ENCODE data around the gene LCMT1.
"Not testable (repeated sequence)": the region's sequence is repeated elsewhere in the genome, so short reads cannot be mapped to it uniquely, and the experiment has no call there.

Gene LCMT1

DNA sequence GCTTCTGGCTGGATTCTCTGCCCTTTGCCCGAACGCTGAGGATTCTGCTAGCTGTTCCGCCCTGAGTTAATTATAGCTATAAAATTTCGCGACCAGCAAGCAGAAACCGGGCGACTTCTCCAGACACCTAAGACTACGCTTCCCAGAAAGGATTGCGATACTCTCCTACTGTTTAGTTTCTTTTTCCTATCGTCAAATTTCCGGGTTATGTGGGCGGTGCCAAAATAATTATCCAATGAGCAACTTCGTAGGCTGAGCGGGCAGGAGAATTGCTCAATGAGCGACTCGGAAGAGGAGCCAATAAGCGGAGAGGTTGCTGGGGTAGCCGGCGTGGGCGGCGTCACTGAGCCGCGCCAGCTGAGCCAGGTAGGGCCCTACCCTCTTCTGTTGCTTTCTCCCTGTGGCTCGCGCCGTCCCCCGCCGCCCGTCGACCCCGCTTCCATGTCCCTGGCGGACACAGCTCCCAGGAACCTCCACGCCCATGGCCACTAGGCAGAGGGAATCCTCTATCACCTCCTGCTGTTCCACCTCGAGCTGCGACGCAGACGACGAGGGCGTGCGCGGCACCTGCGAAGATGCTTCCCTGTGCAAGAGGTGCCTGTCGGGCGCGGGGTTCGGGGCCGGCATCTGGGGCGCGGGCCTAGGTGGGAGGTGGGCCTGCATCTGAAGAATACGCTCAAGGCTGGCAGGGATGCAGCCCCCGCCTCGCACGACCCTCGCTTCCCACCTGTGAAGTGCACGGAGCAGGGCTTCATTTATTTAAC is at the start of gene LCMT1:
Gene LCMT1, plus strand, starts transcription at position 340 of the 764 bp plus-strand sequence. Its CDS starts 142 bp downstream, at position 482.
- DNase-seq, result peak; percentile 94

DNA sequence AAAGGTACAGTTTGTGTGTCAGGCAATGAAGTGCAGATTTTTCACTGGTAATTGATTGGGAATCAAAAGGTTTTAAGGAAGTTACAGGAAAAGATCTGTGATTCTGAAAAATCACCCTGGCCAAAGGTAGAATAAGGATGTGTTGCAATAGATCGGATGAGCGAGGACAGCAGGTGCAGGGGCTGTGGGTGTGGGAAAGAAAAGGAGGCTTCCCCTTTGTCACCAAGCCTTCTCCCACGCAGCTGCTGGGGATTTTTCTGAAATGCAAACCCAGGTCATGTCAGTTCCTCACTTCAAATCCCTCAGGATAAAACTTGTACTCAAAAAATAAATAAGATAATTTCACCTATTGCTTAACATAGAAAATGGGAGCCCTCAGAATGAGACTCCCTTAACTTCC is 48.4 kb upstream of the LCMT1 start:
- DNase-seq, result peak; percentile 25

DNA sequence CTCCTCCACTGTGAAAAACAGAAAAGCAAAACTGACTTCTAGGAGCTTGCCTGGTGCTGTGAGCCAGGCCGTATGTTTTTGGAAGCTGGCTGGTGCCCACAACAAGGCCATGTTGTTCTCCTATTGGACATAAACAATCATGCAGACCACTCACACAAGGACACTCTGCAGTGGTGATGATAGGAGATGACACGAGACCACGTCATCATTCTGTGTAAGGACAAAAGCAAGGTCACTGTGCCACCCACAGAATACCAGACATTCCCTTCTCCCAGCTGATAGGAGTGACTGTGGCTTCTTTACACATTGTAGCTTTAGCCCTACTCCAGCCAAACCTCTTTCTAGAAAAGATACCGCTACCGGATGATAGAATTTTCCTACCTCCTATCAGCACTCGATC is 47.7 kb upstream of the LCMT1 start:
- no peak for DNase-seq

DNA sequence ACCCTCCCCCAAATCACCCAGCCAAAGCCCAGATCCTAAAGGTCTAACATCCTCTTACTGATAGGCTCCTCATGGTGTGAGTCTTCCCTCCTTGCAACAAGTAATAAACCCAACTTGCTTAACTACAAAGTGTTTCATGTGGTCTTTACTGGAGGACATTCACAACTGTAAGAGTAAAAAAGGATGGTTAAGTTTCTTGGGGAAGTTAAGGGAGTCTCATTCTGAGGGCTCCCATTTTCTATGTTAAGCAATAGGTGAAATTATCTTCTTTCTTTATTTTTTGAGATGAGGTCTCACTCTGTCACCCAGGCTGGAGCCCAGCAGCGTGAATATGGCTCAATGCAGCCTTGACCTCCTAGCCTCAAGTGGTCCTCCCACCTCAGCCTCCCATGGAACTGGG is 47.3 kb upstream of the LCMT1 start:
- not testable (repeated sequence) for DNase-seq

DNA sequence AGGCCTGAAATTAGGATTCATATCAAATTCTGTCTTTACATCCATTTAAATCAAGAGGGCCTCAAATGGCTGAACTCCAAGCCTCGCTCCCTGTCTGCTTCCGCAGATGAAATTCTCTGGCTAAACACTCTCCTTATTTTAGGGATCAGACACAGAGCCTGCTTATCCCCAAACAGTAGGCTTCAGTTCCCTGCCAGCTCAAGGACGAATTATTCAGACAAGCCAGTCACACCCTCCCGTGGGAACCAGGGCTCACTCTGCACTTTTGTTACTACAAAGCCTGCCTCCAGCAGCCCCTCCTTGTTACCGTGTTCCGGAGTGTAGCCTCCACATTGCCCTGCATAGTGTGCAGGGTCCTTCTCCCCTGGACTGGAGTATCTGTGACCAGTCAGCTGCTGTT is 46.6 kb upstream of the LCMT1 start:
- DNase-seq, result no peak

DNA sequence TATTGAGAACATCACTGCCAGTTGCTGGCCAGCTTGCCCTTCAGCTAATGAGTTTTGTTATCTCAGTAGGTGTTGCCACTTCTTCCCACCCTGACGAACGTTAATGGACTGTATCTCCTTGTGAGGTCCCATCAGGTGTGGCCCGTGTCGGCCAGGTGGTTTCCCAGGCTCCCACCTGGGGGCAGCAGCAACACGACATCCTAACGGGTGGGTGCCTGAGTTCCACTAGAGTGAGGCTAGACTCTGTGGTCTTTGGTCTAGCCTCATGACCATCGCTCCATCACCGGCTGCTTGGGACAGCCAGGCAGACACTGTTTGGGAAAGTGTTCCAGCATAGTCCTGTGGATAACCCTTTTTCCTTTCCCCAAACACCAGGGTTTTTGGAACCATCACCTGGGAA is 45.6 kb upstream of the LCMT1 start:
- no peak for DNase-seq

DNA sequence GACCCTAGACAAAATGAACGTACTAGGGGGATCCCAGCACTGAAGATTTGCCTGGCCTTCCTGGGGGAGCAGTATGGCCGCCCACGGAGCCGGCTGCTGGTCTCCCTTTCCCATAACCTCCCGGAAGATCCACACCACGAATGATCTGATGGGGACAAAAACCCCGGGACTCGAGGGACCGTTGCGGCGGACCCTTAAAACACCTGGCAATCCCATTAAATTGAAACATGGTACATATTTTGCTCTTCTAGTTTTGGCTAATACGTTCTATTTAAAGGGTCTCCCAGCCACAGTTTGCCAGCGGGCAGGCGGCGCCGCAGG is 45.2 kb upstream of the LCMT1 start:
- no peak for DNase-seq

DNA sequence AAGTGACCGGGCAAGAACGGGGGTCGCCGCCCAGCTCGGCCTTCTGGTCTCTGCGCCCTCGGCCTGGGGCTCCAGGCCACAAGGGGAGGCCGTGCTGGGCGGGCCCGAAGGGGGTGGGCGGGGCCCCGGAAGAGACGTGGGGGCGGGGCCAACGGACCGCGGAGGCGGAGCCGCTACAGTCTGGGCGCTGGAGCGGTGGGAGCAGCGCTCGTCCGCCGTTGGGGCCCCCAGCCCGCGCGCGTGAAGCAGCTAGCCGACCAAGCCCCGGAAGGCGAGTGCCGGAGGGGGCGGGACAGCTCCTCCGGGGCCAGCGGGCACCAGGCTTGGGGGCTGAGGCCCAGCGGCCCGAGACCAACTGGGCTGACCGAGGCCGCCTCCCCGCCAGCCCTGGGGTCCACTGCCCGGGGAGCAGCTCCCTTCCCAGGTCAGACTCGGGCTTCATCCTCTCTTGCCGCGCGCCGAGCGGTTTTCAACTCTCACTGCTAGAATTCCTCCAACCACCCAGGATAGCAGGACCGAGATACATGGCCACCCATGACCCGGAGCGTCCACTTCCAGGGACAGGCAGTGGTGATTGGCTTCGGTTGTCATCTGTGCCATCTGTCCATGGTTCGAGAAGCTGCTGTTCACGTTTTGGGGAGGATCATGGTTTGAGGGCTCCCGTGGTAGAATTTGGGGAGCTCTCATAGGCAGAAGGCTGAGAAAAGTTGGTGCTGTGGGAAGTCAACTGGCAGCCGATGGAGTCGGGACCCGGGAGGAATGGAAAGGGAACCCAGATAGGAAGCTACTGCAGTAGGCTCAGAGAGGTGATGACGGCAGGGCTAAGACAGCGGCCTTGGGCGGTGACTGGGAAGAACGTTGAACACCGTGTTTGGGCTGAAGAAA is 44.6 kb upstream of the LCMT1 start:
- peak; percentile 79 for DNase-seq

DNA sequence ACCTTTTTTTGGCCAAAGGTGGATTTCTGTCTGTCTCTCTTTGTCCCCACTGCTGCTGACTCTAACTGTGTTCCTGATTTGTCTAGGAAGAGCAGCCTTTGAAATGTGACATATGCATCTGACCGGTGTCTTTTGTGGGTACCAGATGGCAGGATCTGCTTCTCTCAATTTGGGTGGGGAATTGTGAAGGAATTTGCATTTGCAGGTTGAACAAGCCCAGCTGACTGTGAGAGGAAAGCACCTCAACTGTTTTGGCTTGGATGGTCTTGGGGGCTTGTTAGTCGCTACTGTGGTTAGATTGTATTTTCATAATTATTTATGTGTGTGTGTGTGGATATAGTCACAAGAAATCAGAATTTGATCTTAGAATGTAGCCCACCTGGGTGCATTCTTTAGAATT is 37.7 kb upstream of the LCMT1 start:
- no peak for DNase-seq

DNA sequence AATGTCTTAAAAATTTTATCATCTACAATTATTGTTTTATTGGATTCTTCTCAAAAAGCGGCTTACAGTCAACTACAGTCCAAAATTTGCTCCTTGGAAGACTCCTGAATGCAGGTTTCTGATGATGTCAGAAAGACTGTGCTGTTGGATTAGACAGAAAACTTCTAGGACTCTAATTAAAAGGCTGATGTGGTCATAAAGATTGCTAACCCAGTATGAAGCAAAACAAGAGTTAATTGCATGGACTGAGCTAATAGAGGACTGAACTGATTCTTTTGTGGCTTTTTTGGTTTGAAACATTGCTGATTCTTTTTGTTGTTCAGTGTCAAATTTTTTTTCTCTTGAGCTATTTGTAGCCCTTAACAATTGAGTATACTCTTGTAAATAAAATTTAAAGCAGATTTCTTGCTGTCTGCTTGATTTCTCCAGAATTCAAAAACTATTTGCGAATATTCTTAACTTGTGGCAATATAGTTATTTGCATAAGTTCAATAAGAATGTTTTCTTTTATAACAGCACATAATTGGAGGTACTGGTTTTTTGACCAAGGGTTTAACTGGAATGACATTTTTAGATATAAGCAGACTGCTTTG is 33.1 kb upstream of the LCMT1 start:
- no peak for DNase-seq

DNA sequence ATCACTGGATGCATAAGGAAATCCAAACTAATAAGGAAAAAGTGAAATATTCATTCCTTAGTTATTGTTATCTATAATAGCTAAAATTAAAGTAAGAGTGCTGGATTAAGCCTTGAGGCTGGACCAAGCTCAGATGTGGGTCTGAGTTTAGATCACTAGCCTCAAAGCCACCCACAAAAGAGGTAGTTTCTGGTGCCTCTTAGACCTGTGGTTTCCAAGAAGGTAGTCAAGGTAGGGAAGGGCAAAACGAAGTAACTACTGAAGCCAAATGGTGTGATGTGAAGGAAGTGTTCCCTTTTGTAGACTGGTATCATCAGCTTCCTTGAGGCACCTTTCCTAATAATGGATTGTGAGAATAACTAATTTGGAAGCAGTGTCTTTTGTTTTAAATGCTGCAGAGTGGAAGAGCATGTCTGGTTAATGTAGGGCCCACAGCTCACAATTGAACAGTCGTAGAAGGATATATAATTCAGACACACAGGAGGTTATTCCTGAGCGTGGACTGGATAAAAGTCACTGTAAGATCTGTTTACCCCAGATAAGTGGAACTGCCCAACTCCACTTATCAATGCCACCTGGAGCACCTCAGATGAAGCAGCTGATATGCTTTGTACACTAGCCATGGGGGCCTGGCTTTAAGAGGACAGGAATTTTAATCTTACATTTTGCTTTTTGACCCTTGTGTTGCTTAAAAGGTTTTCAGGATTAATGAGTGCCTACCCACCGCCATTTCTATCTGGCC is 31.7 kb upstream of the LCMT1 start:
- no peak for DNase-seq

DNA sequence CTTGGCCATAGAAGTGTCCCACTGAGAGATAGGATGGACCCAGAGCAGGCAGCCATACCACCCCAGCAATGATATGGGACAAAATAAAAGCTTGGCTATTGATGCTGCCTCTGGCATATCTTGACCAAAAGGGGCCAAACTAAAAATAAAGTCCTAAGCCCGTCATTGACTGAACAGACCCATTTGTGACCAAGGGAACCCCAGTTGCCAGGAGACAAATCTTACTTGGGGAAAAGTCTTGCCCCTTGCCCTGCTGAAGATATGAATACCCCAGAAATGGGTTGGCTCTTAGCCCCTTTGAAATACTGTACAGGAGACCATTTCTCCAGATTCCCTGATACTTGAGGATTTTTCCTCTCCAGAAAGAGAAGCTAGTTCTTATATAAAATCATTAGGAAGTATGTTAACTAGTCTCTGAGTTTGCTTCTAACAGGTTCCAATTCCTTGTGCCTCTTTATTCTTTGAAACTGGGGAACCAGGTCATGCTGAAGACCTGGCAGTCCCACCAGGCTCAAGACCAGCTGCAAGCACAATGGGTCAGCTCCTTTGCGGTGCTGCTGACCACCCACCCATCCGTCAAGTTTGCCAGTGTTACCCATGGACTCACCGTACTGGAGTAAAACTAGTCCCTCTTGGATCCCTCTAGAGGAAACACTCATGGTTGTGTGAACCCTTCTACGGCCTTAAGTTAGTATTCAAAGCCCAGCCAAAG is 31.0 kb upstream of the LCMT1 start:
- DNase-seq, result no peak

DNA sequence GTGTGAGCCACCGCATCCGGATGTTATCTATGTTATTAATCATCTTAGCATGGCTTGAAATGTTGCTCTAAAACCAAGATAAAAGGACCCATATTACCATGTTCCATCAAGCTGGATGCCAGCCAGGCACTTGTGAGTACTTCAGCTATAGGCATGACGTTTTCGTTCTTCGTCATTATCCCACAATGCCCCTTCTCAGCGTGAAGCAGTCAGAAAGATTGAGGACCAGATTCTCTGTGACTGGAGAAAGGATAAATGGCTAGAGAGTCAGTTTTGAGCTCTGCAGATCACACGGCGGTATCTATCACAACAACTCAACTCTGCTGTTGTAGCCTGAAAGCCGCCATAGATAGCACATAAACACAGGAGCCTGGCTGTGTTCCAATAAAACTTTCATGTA is 29.8 kb upstream of the LCMT1 start:
- no peak for DNase-seq

DNA sequence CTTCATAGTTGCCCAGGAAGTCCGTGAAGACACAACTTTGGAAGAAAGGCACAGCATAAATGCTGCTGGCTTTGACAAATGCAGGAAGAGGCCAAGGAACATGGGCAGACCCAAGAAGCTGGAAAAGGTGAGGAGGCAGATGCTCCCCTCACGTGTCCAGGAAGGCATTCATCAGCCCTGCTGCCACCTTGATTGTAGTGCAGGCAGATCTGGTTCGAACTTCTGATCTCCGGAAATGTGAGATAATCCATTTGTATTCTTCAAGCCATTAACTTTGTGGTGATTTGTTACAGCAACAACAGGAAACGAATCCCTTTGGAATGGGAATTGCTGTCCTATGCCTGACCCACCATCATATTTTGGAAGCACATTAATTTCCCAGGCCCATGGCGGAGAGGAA is 28.5 kb upstream of the LCMT1 start:
- no peak for DNase-seq

DNA sequence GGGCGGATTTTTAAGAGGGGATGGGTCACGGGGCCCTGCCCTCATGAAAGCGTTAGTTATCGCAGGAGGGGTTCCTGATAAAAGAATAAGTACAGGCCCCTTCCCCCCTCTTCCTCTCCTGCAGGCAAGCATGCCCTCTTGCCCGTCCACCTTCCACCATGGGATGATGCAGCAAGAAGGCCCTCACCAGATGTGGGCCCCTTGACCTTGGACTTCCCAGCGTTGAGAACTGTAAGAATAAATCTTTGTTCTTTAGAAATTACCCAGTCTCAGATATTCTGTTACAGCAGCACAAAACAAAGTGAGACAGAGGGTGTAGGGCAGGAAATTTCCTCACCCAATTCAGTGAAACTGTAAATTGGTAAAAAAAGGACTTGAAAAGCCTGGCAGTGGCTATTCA is 27.8 kb upstream of the LCMT1 start:
- no peak for DNase-seq

DNA sequence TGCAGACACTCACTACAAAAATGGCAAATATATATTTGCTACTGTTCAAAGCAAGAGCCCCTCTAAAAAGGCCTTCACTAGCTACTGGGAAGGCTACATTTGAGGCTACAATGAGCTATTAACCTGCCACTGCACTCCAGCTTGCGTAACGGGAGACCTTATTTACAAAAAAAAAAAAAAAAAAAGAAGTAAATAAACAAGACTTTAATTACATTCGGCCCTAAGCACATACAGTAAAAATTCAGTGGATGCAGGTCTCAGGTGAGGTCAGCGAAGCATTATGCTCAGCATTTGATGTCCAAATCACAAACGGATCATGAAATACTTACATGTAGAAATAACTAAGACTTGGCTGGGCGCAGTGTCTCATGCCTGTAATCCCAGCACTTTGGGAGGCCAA is 26.7 kb upstream of the LCMT1 start:
- no peak for DNase-seq

DNA sequence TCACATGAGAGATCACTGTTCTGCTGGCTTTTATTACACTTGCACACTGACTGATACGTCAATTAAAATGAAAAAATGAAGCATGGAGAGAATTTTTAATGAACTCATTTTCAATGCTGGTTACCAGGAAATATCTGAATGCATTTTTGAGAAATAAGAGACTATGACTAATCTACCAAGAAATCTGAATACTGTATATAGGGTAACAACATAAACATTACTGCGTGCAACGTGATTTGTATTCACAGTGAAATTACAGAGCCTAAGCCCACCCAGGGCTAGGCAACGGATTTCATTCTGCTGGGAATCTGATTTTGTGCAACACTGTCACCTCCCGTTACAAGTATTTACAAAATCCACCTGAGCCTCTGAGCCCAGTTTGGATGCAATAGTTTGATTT is 23.8 kb upstream of the LCMT1 start:
- no peak for DNase-seq

DNA sequence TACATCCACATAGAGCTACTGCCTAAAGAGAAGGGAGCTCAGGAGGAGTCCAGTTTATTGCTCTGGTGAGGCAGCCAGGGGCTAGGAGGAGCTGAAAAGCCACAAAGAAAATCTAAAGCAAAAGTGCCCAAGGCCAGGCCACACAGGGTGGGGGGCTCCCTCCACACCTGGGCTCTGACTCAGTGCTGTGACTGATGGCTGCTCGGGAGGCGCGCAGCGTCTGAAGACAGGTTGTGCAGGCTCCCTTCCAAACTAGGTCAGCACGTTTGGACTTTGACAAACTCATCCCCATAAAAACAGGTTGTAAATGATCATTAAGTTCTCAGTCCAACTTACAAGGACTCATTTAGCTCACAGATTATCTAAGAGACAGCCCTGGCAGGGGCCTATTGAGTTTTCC is 22.2 kb upstream of the LCMT1 start:
- DNase-seq, result no peak

DNA sequence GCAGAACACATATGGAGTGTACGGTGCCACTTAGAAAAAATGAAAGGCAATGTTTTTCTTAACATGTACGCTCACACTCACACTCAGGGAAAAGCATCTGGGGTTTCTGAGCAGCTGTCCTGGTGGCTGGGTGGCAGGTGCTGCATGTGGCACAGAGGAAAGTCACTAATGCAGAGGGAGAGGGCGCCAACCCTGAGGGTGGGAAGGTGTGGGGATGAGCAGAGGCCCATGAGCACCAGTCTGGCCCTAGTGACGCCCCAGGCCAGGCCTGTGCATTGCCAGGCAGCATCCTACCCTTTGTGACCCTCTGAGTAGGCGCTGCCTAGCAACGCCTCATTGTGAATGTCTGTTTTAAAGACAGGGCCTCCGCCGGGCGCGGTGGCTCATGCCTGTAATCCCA is 19.1 kb upstream of the LCMT1 start:
- DNase-seq, result no peak

DNA sequence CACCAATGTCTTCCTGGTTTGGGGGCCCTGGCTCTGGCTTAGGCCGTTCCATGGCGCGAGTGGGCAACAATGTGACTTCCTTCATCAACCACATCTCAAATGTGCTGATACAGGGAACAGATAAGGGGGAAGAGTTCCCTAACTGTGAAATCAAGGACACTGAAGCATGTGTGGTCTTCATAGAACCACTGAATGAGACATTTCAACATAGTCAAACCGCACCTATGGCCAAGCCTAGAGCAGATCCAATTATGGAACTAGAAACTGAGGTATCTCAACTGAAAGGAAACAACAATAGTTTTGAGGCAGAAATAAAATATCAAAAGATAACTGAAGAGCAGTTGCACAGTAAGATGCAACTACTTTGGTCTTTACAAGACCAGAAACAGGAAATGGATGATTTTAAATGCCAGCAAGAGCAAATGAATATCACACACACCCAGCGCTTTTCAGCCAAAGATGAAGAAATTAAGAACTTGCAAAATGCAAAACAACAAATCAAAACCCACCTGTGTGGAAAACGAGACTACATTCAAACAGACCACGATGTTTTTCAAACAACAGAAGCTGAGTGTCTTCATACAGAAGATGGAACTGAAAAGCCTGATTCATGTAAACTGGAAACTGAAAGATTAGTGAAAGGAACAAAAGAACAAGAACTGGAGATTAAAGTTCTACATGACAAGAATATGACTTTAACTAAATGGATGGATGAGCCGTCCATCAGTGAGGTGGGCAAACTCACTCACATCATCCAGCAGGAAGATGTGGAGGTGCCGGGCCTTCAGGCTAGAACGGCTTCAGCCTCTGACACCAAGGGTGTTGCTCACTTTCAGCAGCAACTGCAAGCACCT is 18.1 kb upstream of the LCMT1 start:
- peak; percentile 7 for DNase-seq

DNA sequence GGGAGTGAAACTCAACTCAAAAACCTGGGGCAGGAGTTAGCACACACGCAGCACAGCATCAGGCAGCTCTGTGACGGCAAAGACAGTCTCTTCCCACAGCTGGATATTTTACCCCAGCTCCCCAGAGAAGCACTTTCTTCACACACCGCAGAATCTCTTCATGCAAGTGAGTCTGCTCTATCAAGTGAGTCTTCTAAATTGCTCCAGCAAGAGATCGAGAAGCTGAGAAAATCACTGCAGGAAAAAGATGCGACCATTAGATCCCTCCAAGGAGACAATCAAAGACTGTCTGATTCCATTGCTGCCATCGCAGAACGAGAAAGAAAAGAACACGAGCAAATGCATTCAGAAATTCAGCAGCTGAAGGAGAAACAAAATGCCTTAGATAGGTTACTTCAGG is 16.9 kb upstream of the LCMT1 start:
- no peak for DNase-seq

DNA sequence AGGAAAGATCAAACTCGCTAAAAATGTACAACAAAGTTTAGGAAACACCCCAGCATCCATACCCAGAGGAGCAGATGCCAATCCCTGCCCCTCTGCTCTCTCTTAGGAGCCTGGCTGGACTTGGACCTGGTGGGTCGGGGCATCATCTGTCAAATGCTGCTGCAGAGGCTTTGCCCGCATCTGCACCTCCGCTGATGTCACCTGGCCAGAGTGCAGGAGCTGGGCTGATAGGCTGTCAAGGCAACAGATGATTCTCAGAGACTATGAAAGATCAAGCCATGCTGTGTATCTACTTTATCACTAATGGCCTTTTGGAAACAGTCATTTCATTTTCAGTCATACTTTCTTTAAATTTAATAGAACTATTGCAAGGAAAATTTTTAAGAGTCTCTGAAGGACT is 15.9 kb upstream of the LCMT1 start:
- no peak for DNase-seq
